GM12872 (cell line): ENCODE measurements around the gene SERHL2.

Experiments
- TF ChIP-seq, protein P1 (sequence below): IDR thresholded peaks from 3 replicates; pipeline ENCODE4 v1.5.1; 2011; ENCODE audit warnings: low read depth, mild to moderate bottlenecking, low read length, moderate library complexity; ENCODE audit not compliant: insufficient read depth

SERHL2 gene

DNA sequence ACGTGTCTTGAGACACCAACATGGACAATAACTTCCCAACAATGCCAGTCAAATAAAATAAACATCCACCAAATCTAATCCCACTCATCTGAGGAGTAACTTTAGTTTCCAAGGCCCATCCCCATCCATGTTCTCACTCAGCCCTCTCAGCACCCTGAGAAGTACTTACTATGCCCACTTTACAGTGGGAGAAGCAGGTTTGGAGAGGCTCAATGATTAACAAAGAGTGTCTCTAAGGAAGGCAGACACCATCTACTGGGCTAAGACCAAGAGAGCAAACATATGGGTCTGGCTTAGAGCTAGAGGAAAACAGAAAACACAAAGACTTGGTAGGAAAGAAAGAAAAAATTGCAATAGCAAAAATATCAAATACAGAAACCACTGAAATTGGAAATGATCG is 49.7 kb downstream of the SERHL2 start:
- TF ChIP-seq, protein P1, sequence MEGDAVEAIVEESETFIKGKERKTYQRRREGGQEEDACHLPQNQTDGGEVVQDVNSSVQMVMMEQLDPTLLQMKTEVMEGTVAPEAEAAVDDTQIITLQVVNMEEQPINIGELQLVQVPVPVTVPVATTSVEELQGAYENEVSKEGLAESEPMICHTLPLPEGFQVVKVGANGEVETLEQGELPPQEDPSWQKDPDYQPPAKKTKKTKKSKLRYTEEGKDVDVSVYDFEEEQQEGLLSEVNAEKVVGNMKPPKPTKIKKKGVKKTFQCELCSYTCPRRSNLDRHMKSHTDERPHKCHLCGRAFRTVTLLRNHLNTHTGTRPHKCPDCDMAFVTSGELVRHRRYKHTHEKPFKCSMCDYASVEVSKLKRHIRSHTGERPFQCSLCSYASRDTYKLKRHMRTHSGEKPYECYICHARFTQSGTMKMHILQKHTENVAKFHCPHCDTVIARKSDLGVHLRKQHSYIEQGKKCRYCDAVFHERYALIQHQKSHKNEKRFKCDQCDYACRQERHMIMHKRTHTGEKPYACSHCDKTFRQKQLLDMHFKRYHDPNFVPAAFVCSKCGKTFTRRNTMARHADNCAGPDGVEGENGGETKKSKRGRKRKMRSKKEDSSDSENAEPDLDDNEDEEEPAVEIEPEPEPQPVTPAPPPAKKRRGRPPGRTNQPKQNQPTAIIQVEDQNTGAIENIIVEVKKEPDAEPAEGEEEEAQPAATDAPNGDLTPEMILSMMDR = no peak

DNA sequence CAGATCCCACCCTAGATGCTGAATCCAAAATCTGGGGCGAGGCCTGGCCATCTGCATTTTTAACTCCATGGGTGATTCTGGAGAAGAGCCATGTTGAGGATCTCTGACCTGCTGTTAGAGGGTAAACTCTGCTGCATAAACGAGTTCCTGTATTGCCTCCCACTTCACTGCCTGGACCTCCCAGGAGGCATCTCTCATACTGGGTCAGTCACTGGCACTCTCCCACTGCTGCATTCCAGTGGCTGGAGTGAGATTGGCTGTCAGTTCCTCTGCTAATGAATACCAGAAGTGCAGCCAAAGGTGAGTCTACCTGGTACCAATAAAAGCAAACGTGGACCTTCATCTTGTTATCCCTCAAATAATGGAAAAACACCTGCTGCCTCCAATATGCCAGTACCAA is 50.6 kb downstream of the SERHL2 start:
- TF ChIP-seq, protein P1 = no peak

DNA sequence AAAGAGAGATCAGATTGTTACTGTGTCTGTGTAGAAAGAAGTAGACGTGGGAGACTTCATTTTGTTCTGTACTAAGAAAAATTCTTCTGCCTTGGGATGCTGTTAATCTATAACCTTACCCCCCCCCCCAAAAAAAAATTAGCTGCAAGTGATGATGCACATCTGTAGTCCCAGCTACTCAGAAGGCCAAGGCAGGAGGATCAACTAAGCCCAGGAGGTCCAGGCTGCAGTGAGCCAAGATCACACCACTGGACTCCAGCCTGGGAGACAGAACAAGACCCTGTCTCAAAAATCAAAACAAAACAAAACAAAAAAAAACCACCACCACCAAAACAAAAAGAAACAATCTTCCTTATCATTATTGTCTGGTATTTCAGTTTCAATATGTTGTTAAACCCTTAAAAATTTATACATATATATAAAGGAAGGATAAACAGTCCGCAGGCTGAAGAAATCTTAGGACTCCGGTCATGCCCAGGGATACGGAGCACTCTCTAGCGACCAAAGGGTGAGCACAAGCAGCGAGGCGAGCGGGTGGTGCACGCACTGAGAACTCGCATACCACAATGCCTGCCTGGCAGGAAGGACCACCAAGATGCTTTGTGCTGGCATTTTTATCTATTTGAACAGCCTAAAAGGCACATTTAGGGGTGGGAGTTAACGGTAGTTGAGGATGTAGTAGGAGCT is 54.5 kb downstream of the SERHL2 start:
- TF ChIP-seq, protein P1 = no peak

DNA sequence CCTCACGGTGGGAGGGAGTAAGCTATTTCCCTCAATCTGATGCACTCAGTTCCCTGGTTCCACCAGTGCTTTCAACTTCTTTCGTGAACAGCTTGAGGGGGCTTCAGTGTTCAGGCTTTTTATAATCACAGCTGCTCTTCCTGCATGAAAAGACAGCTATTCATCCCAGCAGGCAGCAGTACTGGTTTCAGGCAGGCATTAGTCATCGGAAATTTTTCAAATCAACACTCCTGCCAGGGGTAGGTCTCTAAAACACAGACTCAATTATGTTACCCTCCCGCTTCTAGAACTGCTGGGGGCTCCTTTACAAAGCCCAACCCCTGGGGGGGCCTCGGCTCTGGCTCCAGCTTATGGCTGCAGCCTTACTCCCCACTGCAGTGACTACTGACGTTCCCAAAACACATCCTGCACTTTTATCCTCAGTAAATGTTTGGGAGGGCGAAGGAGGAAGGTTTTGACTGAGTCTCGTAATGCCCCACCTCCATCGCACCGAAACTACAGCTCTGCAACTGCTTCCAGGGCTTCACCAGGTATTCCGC is 55.1 kb downstream of the SERHL2 start:
- TF ChIP-seq, protein P1 = no peak

DNA sequence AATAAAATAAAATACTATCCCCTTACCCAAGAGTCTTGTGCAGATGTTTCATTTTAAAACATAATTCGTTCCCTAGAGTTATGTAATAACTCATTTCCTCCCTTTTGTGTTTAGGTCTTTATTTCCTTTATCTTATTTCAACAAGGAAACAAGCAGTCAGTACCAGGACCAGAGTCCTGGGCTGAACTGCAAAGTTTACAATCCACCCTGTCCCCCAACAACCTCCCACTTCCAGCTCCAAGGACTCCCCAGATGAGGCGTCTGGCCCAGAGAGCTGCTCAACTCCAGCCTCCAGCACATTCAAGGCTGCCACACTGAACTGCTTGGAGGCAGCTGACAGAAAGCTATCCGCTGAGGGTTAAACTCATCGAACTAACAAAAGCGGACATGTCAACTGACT is 56.4 kb downstream of the SERHL2 start:
- TF ChIP-seq, protein P1 = no peak

DNA sequence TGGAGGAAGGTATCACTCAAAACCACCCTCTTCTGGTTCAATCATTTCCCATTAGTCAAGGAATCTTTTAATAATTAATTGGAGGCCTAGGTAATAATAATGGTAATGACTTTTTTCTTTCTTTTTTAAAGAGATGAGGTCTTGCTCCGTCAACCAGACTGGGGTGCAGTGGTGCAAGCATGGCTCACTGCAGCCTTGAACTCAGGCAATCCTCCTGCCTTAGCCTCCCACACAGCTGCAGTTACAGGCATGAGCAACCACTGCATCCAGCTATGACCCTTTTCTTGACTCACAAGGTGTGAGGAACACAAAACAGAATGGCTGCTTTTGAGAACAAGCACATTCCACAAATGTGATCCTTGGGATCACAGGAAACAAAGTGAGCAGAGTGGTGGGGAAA is 57.3 kb downstream of the SERHL2 start:
- TF ChIP-seq, protein P1 = no peak

DNA sequence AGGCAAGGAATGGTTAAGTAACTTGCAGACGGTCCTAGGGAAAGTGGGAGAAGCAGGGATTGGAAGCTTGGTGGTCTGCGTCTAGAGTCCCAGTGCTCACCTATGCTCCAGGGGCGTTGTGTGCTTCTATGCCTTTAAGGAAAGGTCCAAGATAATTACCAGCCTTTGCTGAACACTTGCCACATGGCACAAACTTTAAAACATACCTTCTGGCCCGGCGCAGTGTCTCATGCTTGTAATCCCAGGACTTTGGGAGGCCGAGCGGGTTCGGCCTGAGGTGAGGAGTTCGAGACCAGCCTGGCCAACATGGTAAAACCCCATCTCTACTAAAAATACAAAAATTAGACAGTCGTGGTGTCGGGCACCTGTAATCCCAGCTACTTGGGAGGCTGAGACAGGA is 58.6 kb downstream of the SERHL2 start:
- TF ChIP-seq, protein P1 = no peak
